Transverse colon (tissue), 4 donors: ENCODE results near the gene RAD23A. TPM values are rescaled to one million over a fixed set of nuclear protein-coding genes. Genes with fewer than 3 reads are reported as not detected.

Experiments
- DNase-seq: peaks from one replicate; pipeline ENCODE4 v3.0.0-alpha.2; 2019
- H3K27ac ChIP-seq, 4 donors: fragments of 200-600 bp; sonication (generic); 2 replicates each; pipeline ENCODE4 v1.5.1; 2016 to 2018; ENCODE audit warnings: inconsistent platforms in 4 of 4
- H3K27me3 ChIP-seq: fragments of 200-600 bp; sonication (generic); 2 replicates; pipeline ENCODE4 v1.5.1; 2017; ENCODE audit warnings: inconsistent platforms
- H3K36me3 ChIP-seq, 4 donors: fragments of 200-600 bp; sonication (generic); 2 replicates each; pipeline ENCODE4 v1.5.1; 2017 to 2019; ENCODE audit warnings: inconsistent platforms in 4 of 4
- H3K4me1 ChIP-seq, 4 donors: fragments of 200-600 bp; sonication (generic); 2 replicates each; pipeline ENCODE4 v1.5.1; 2017 to 2020; ENCODE audit warnings: inconsistent platforms in 4 of 4
- H3K4me3 ChIP-seq, 4 donors: fragments of 200-600 bp; sonication (generic); 1 replicate in 1 of 4; 2 replicates in 3 of 4; pipeline versions ENCODE4 v1.5.1 to v1.6.1; 2017 to 2019; ENCODE audit warnings: inconsistent platforms in 4 of 4
- H3K9me3 ChIP-seq, 2 donors: fragments of 200-600 bp; sonication (generic); 2 replicates each; pipeline ENCODE4 v1.5.1; 2017 to 2019; ENCODE audit warnings: inconsistent platforms in 2 of 2
- EP300 ChIP-seq: sonication (generic); formaldehyde crosslinking; IDR thresholded peaks from one replicate; pipeline ENCODE4 v1.6.1; 2017; ENCODE audit warnings: antibody characterized with exemption, low read depth
- POLR2A ChIP-seq: fragments of 450-650 bp; IDR thresholded peaks from one replicate; pipeline ENCODE4 v1.6.1; 2016; ENCODE audit warnings: antibody characterized with exemption, mild to moderate bottlenecking, moderate library complexity
- POLR2AphosphoS5 ChIP-seq, 3 donors: sonication (generic); formaldehyde crosslinking; IDR thresholded peaks; one replicate each; pipeline ENCODE4 v1.6.1; 2016; ENCODE audit warnings: antibody characterized with exemption in 3 of 3
- WGBS, 2 donors: methylation state at CpG; one replicate each; pipeline ENCODE4 v1.1.5; 2018; ENCODE audit warnings: low coverage in 1 of 2; 5-methylcytosine and 5-hydroxymethylcytosine counted together
- in situ Hi-C, 4 donors: fragments of 200-750 bp; cut with MboI; loops; one replicate each; pipeline versions ENCODE4 v1.15.0 to v1.15.1; 2017; ENCODE audit warnings: low sequenced_read_pairs in 3 of 4, low pct_ligation_motif_present in 1 of 4, low pct_unique_long_range_greater_than_20kb in 1 of 4
- intact Hi-C: fragments of 100-400 bp; cut with DNase I; formaldehyde crosslinking; loops from one replicate; pipeline ENCODE4 v1.15.1; 2023; ENCODE audit warnings: low total_unique reads
- small RNA-seq, 4 donors: library from RNA; depleted of rRNA; stranded (forward); fragments of <200 nt; gene quantifications; one replicate each; pipeline ENCODE3, GENCODE V24; 2016
- total RNA-seq, 4 donors: library from RNA; depleted of rRNA; stranded (reverse); fragments of >200 nt; gene quantifications; one replicate each; pipeline ENCODE4 v1.1.0, GENCODE V29; 2016
- TF ChIP-seq, protein P1 (sequence below), 5 experiments: fragments of 200-600 bp in 3 of 5; fragments of 450-650 bp in 2 of 5; sonication (generic) in 3 of 5; IDR thresholded peaks; 1 replicate in 2 of 5; 2 replicates in 3 of 5; pipeline ENCODE4 v1.5.1; 2016 to 2017; ENCODE audit warnings: antibody characterized with exemption in 5 of 5, inconsistent platforms in 3 of 5, mild to moderate bottlenecking in 2 of 5, moderate library complexity in 1 of 5

Gene RAD23A
- total RNA-seq, 4 donors from 2014 or later = 57.9 to 87.9 (median 75.9) TPM

DNA sequence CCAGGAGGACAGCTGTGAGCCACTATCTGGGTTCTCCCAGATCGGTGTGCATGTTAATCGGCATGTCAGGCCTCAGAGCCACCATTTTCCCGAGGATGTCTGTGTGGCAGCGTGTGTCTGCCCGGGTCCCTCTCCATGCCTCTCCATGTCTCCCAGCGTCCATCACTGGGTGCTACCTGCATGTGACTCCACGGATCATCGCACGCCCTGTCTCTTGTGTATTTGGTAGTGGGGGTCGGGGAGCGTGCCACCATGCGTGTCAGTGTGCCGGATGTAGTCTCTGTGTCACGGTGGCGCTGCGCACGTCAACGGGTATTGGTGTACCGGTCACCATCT lies 55.5 kb downstream of the RAD23A start:
- Histone ChIP-seq H3K9me3 (no peaks in the 10 kb centered on the region), H3K4me1 (peaks cover 7 to 68% (median 40%) of the 10 kb centered on the region in 4 donors), H3K27ac (peak overlapping the region; percentile 79 to 91 (median 89)), H3K4me3 (peak overlapping the region in 1 of 4 donors; percentile 25), H3K27me3 (no peaks in the 10 kb centered on the region), H3K36me3 (no peaks in the 10 kb centered on the region)
- DNase-seq = no peak
- intact Hi-C loops (no loop called here), in situ Hi-C loops (no loop called here)
- no peak for TF ChIP-seq POLR2AphosphoS5 (IDR thresholded peaks at IDR 0.05)
- TF ChIP-seq EP300 = no peak
- TF ChIP-seq POLR2A = no peak
- 91% methylated on average over 19 of the region's 19 CpGs; no CpG with 5 or more reads in 1 of the 2 donors for WGBS, 2 donors

DNA sequence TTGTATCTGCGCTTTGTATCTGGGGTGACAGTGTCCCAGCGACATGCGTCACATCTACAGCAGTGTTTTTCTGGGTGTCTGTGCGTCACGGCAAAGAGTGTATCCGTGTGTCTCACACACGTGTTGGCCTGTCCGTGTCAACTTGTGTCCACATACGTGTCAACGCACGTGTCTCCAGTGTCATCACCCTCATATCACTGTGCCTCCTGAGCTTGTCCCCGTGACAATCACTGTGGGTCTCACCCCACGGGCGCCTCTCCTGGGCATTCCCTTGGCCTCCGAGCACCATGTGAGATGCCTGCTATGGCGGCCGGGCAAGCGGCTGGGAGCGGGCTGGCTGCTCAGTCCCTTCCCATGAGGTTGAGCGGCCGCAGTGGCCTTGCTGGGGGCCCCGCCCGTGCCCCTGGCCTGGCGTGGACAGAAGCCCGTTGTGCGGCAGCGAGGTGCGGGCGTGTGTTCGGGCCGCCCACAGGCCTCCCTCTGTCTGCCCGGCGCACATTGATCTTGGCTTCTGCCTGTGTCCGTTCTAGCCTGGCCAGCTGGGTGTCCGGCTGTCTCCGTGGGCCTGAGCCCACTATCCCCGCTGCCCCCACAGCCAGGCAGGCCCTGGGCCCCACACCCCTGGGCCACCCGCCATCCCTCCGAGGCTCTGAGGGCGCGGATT lies 56.0 kb downstream of the RAD23A start:
- Histone ChIP-seq H3K4me3 (peak overlapping the region in 2 of 4 donors; percentile 25 to 34), H3K27ac (peak overlapping the region; percentile 79 to 91 (median 89)), H3K9me3 (no peaks in the 10 kb centered on the region), H3K36me3 (no peaks in the 10 kb centered on the region), H3K27me3 (no peaks in the 10 kb centered on the region), H3K4me1 (peaks cover 11 to 70% (median 42%) of the 10 kb centered on the region in 4 donors)
- in situ Hi-C loops (no loop called here), intact Hi-C loops (no loop called here)
- TF ChIP-seq POLR2A (no peak), POLR2AphosphoS5 (IDR thresholded peaks at IDR 0.05) (no peak), EP300 (no peak)
- TF ChIP-seq, protein P1, sequence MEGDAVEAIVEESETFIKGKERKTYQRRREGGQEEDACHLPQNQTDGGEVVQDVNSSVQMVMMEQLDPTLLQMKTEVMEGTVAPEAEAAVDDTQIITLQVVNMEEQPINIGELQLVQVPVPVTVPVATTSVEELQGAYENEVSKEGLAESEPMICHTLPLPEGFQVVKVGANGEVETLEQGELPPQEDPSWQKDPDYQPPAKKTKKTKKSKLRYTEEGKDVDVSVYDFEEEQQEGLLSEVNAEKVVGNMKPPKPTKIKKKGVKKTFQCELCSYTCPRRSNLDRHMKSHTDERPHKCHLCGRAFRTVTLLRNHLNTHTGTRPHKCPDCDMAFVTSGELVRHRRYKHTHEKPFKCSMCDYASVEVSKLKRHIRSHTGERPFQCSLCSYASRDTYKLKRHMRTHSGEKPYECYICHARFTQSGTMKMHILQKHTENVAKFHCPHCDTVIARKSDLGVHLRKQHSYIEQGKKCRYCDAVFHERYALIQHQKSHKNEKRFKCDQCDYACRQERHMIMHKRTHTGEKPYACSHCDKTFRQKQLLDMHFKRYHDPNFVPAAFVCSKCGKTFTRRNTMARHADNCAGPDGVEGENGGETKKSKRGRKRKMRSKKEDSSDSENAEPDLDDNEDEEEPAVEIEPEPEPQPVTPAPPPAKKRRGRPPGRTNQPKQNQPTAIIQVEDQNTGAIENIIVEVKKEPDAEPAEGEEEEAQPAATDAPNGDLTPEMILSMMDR (IDR thresholded peaks at IDR 0.05) = no peak
- 58 to 70% methylated on average over 10 to 38 of the region's 41 CpGs for WGBS, 2 donors
- DNase-seq = no peak

DNA sequence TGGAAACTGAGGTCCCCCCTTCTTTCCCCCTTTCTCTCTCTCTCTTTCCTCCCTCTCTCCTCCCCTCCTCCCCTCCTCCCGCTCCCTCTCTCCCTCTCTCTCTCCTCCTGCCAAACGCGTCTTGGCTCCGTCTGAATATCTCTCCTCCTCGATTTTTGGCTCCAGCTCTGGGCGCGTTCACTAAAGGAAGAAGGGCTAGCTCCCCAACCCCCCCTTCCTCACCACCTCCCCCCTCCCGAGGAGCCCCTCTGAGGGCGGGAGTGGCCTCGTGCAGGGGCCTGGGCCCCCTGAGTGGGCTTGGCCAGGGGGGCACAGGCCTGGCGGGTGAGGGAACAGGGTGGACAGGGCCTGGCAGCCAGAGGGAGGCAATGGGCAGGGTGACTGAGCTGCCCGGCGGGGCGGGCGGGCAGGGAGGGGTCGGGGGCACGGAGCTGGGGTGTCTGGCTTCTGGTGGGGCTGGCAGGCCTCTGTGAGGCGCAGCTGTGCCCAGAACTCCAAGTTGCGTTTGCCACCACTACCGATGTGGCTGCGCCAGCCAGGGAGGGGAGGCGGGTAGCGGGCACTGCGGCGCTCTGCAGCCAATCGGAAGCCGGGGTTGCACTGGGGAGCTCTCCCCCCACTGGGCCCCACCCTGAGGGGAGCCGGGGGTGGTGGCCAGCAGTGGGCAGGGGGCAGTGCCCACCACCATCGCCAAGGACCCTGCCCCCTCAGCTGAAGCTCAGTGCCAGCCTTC lies 56.7 kb downstream of the RAD23A start:
- Histone ChIP-seq H3K27me3 (no peaks in the 10 kb centered on the region), H3K4me3 (peak overlapping the region in 3 of 4 donors; percentile 8 to 34 (median 25)), H3K36me3 (no peaks in the 10 kb centered on the region), H3K27ac (peak overlapping the region; percentile 79 to 91 (median 89)), H3K4me1 (peaks cover 15 to 70% (median 46%) of the 10 kb centered on the region in 4 donors), H3K9me3 (no peaks in the 10 kb centered on the region)
- TF ChIP-seq POLR2A = no peak
- TF ChIP-seq, protein P1 (IDR thresholded peaks at IDR 0.05) = peak in 1 of 5 experiments; percentile 13
- peak in 1 of 3 donors; percentile 9 for TF ChIP-seq POLR2AphosphoS5 (IDR thresholded peaks at IDR 0.05)
- 60% methylated on average over 25 of the region's 29 CpGs; no CpG with 5 or more reads in 1 of the 2 donors for WGBS, 2 donors
- in situ Hi-C loops = no loop called here
- DNase-seq = peak; percentile 52
- intact Hi-C loops = no loop called here

DNA sequence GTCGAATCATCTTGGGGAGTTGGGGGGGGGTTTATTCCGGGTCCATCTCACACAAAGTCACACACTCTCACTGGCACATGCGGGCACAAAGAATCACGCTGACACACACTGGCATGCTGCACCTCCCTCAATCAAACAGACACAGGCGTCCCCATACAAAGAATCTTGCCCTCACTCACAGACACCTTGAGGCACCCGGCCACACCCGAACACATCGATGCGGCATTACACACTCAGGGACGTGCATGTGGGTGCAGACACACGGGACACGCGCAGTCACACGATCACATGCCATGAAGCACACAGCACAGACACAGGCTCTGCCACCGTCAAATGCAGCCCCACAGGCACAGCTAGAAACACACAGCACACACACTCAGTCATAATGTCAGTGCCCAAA lies 57.4 kb downstream of the RAD23A start:
- intact Hi-C loops = no loop called here
- TF ChIP-seq, protein P1 (IDR thresholded peaks at IDR 0.05) = no peak
- TF ChIP-seq POLR2A = no peak
- TF ChIP-seq POLR2AphosphoS5 (IDR thresholded peaks at IDR 0.05) = no peak
- TF ChIP-seq EP300 = no peak
- no peaks in the 10 kb centered on the region for H3K36me3 ChIP-seq
- H3K9me3 ChIP-seq = no peaks in the 10 kb centered on the region
- H3K4me1 ChIP-seq = peaks cover 23 to 70% (median 50%) of the 10 kb centered on the region in 4 donors
- 80 to 83% methylated on average over 2 to 15 of the region's 15 CpGs for WGBS, 2 donors
- H3K4me3 ChIP-seq = no peak overlapping the region
- in situ Hi-C loops = no loop called here
- H3K27me3 ChIP-seq = no peaks in the 10 kb centered on the region
- no peak for DNase-seq
- H3K27ac ChIP-seq = peak overlapping the region; percentile 79 to 91 (median 89)

Small RNA genes within 50 kb of the gene (small RNA-seq; reads per million reads assigned to genes)
- gene MIR5695 (0 to 0.42 (median 0.14) reads per million in 4 donors), gene MIR6515 (0 to 0.70 (median 0.14) reads per million in 4 donors)

Other genes with a start within 250 kb of the RAD23A start
- gene FBXW9, start 249.2 kb upstream of the RAD23A start, total RNA-seq = 1 to 10 TPM; 3.2 to 8.1 (median 4.9) TPM
- 100 to 1,000 TPM in 1 of 4 donors, 10 to 100 TPM in 3; 39.2 to 128 (median 62.7) TPM for gene TNPO2, start 221.9 kb upstream of the RAD23A start, total RNA-seq
- 100 to 1,000 TPM; 295 to 760 (median 327) TPM for gene TRIR, start 211.2 kb upstream of the RAD23A start, total RNA-seq
- 10 to 100 TPM; 18.3 to 75.2 (median 43.6) TPM for gene GET3, start 208.4 kb upstream of the RAD23A start, total RNA-seq
- 100 to 1,000 TPM; 121 to 325 (median 141) TPM for gene BEST2, start 194.1 kb upstream of the RAD23A start, total RNA-seq
- gene HOOK2, start 170.3 kb upstream of the RAD23A start, total RNA-seq = 100 to 1,000 TPM; 138 to 387 (median 215) TPM
- gene JUNB, start 154.4 kb upstream of the RAD23A start, total RNA-seq = 100 to 1,000 TPM; 386 to 857 (median 664) TPM
- gene PRDX2, start 144.1 kb upstream of the RAD23A start, total RNA-seq = 100 to 1,000 TPM; 172 to 357 (median 198) TPM
- gene THSD8, start 143.8 kb upstream of the RAD23A start, total RNA-seq = 1 to 10 TPM in 1 of 4 donors, not detected in 3; 1.6 TPM
- 10 to 100 TPM in 1 of 4 donors, 1 to 10 TPM in 2, not detected in 1; 2.7 to 17.5 (median 4.0) TPM for gene RNASEH2A, start 139.3 kb upstream of the RAD23A start, total RNA-seq
- not detected for gene RTBDN, start 111.3 kb upstream of the RAD23A start, total RNA-seq
- 1 to 10 TPM in 1 of 4 donors, under 1 TPM in 2, not detected in 1; 0.64 to 2.4 (median 0.82) TPM for gene MAST1, start 107.3 kb upstream of the RAD23A start, total RNA-seq
- 10 to 100 TPM; 24.6 to 34.4 (median 34.4) TPM for gene DNASE2, start 64.4 kb upstream of the RAD23A start, total RNA-seq
- under 1 TPM in 1 of 4 donors, not detected in 3; 0.32 TPM for gene KLF1, start 58.7 kb upstream of the RAD23A start, total RNA-seq
- gene GCDH, start 54.7 kb upstream of the RAD23A start, total RNA-seq = 10 to 100 TPM in 3 of 4 donors, 1 to 10 TPM in 1; 1.9 to 43.4 (median 33.2) TPM
- under 1 TPM in 1 of 4 donors, not detected in 3; 0.68 TPM for gene SYCE2, start 26.6 kb upstream of the RAD23A start, total RNA-seq
- 10 to 100 TPM; 18.0 to 40.8 (median 32.6) TPM for gene FARSA, start 12.2 kb upstream of the RAD23A start, total RNA-seq
- 100 to 1,000 TPM; 181 to 444 (median 317) TPM for gene CALR, start 7.3 kb upstream of the RAD23A start, total RNA-seq
- gene GADD45GIP1, start 11.4 kb downstream of the RAD23A start, total RNA-seq = 10 to 100 TPM; 28.6 to 55.0 (median 33.6) TPM
- gene DAND5, start 23.7 kb downstream of the RAD23A start, total RNA-seq = under 1 TPM in 2 of 4 donors, not detected in 2; 0.27 to 0.32 TPM
- 10 to 100 TPM; 25.4 to 53.1 (median 29.3) TPM for gene NFIX, start 49.6 kb downstream of the RAD23A start, total RNA-seq
- gene LYL1, start 157.0 kb downstream of the RAD23A start, total RNA-seq = 10 to 100 TPM in 3 of 4 donors, 1 to 10 TPM in 1; 4.5 to 33.4 (median 16.7) TPM
- 100 to 1,000 TPM in 1 of 4 donors, 10 to 100 TPM in 3; 26.6 to 199 (median 60.7) TPM for gene TRMT1, start 170.9 kb downstream of the RAD23A start, total RNA-seq
- gene NACC1, start 172.4 kb downstream of the RAD23A start, total RNA-seq = 10 to 100 TPM; 31.6 to 54.2 (median 36.5) TPM
- gene STX10, start 204.5 kb downstream of the RAD23A start, total RNA-seq = 100 to 1,000 TPM in 1 of 4 donors, 10 to 100 TPM in 3; 69.7 to 164 (median 84.2) TPM
- 100 to 1,000 TPM; 184 to 503 (median 244) TPM for gene IER2, start 204.5 kb downstream of the RAD23A start, total RNA-seq